Measurements from ENCODE around the gene GTPBP4. TPM values are rescaled to one million over a fixed set of nuclear protein-coding genes. Genes with fewer than 3 reads are reported as not detected.

GTPBP4 gene
- total and polyA plus RNA-seq, 2 of the 8 experiments (the other 6 are each of a cell fraction or from before 2014, with no cell fraction given), result 16.9 to 98.1 TPM

DNA sequence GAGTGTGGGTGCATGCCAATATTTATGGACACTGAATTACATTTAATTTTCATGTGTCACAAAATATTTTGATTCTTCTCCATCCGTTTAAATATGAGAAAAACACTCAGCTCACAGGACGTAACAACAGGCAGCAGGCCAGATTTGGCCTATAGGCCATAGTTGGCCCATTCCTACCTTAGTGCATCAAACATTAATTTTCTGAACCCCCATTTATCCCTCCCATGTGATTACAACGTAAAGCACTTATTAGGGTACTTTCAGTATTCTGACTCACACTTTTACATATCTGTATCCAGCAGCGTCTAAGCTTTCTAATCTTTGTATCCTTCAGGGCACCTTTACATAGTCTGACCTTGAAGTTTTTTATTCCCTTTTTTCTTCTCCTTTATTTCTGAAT is 56.7 kb downstream of the GTPBP4 start:
- Histone ChIP-seq H2AFZ (ENCODE audit: low read length) (no peak overlapping the region), H3K56ac (replicated peaks; ENCODE audit: insufficient read length, low read depth, low read length) (no peak overlapping the region), H3K79me2 (ENCODE audit: control insufficient read depth in 1 of 2, insufficient read depth in 2 of 2, low read length in 2 of 2) (peaks cover 21 to 50% of the 10 kb centered on the region in 2 experiments), H3K23ac (ENCODE audit: insufficient read length) (no peak overlapping the region), H2BK15ac (ENCODE audit: low read length) (no peak overlapping the region), H3K14ac (ENCODE audit: insufficient read length) (no peak overlapping the region), H4K8ac (ENCODE audit: extremely low read depth, insufficient read depth, low read length) (no peak overlapping the region), H3K27me3 (replicated peaks in 1 of 4; ENCODE audit: control insufficient read depth in 3 of 4, extremely low read depth in 1 of 4, insufficient read depth in 3 of 4, low read length in 3 of 4) (no peaks in the 10 kb centered on the region), H4K5ac (ENCODE audit: insufficient read length, low read depth, low read length) (no peak overlapping the region), H3K18ac (ENCODE audit: extremely low read depth, low read length) (no peak overlapping the region), H3K79me1 (ENCODE audit: low read depth, low read length) (peaks cover 10% of the 10 kb centered on the region; the same call in 1 of the 2 replicates), H2BK5ac (ENCODE audit: low read depth, low read length) (no peak overlapping the region), H3K4me3 (ENCODE audit: extremely low read depth in 1 of 4, insufficient read depth in 2 of 4, low read depth in 3 of 4, low read length in 4 of 4) (no peak overlapping the region), H3K4me1 (replicated peaks in 1 of 4; ENCODE audit: control insufficient read depth in 3 of 4, insufficient read depth in 4 of 4, low read length in 3 of 4) (peaks cover 0 to 5% (median 2%) of the 10 kb centered on the region in 4 experiments; a peak in 3 of 7 replicates), H2BK12ac (ENCODE audit: low read depth, low read length) (no peak overlapping the region), H4K20me1 (replicated peaks in 1 of 2; ENCODE audit: control insufficient read depth in 1 of 2, insufficient read depth in 2 of 2, low read length in 2 of 2) (peaks cover 7 to 30% of the 10 kb centered on the region in 2 experiments), H3K9ac (replicated peaks in 1 of 4; ENCODE audit: extremely low read depth in 1 of 4, low read depth in 3 of 4, low read length in 3 of 4) (no peak overlapping the region; a peak in 1 of 7 replicates), H2BK120ac (replicated peaks; ENCODE audit: low read depth, low read length) (no peak overlapping the region), H2BK20ac (ENCODE audit: low read length) (no peak overlapping the region), H3K4me2 (ENCODE audit: insufficient read depth in 1 of 2, low read depth in 2 of 2, low read length in 2 of 2) (no peak overlapping the region; a peak in 1 of 4 replicates), H4K91ac (replicated peaks; ENCODE audit: insufficient read length, low read length) (no peak overlapping the region), H3K36me3 (ENCODE audit: control insufficient read depth in 2 of 4, insufficient read depth in 4 of 4, low read length in 3 of 4) (peaks cover 3 to 49% (median 28%) of the 10 kb centered on the region in 4 experiments; a peak in 7 of 8 replicates), H3K27ac (ENCODE audit: low read depth, low read length) (no peak overlapping the region), H3K23me2 (ENCODE audit: low read depth, low read length) (no peaks in the 10 kb centered on the region; the same call in 1 of the 2 replicates), H3K4ac (replicated peaks; ENCODE audit: insufficient read length, low read depth, low read length) (no peak overlapping the region), H3K9me3 (ENCODE audit: insufficient read depth in 2 of 2, low read depth in 1 of 2, low read length in 1 of 2) (no peaks in the 10 kb centered on the region), H2AK5ac (ENCODE audit: low read depth, low read length) (no peak overlapping the region)
- DNase-seq (ENCODE audit: low read depth in 1 of 2, low spot score in 2 of 2) (no peak), FAIRE-seq (no peak)
- TF ChIP-seq RNF2 (IDR thresholded peaks at IDR 0.05; ENCODE audit: borderline replicate concordance, low read depth, low read length, missing control alignments, poor library complexity, severe bottlenecking), result no peak
- TF ChIP-seq, protein P1, sequence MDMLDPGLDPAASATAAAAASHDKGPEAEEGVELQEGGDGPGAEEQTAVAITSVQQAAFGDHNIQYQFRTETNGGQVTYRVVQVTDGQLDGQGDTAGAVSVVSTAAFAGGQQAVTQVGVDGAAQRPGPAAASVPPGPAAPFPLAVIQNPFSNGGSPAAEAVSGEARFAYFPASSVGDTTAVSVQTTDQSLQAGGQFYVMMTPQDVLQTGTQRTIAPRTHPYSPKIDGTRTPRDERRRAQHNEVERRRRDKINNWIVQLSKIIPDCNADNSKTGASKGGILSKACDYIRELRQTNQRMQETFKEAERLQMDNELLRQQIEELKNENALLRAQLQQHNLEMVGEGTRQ (IDR thresholded peaks at IDR 0.05; ENCODE audit: low read length), result no peak
- TF ChIP-seq HDAC6 (IDR thresholded peaks at IDR 0.05; ENCODE audit: low read depth, low read length), result no peak
- WGBS, 2 experiments (ENCODE audit: extremely low coverage in 1 of 2, insufficient coverage in 1 of 2, insufficient read length in 1 of 2, insufficient replicate concordance in 2 of 2, low coverage in 1 of 2, low lambda C conversion rate in 2 of 2, missing lambda C conversion rate in 1 of 2), result 92% methylated on average over 4 of the region's 4 CpGs; no CpG with 5 or more reads in 1 of the 2 experiments
- ChIA-PET POLR2A (ENCODE audit: partially characterized antibody) (interaction anchor here (0.9 to 1.6 kb wide), 6 partner anchors 8 to 26 kb away, joined by 3 to 4 read pairs (median 4); partner anchors contain the start of gene WDR37), CTCF (ENCODE audit: partially characterized antibody) (interaction anchor here (0.7 to 1.0 kb wide), 4 partner anchors 19 to 256 kb away, joined by 3 to 4 read pairs (median 3); partner anchors contain the start of gene IDI2)

All from H1 (cell line).